HEK293 (cell line): ENCODE data around the gene PACRG.

Experiments used
- CTCF ChIA-PET: fragments of 350-600 bp; formaldehyde crosslinking; extraction: SDS; loops from one replicate; lab custom pipeline; 2021; ENCODE audit warnings: antibody characterized with exemption; lab: Yijun Ruan, JAX
- POLR2A ChIA-PET: fragments of 300-600 bp; formaldehyde crosslinking; extraction: SDS; loops from one replicate; lab custom pipeline; 2020; ENCODE audit warnings: antibody characterized with exemption, inconsistent platforms; lab: Yijun Ruan, JAX
- H3K27ac ChIP-seq: fragments of 200-500 bp; sonication (Bioruptor generic); 2 replicates; pipeline ENCODE4 v1.5.1; 2014; ENCODE audit warnings: low read depth, low read length, control low read depth, inconsistent platforms; ENCODE audit errors: extremely low read depth
- H3K36me3 ChIP-seq, 2 experiments: fragments of 200-500 bp in 1 of 2; sonication (Bioruptor generic) in 1 of 2; 1 replicate in 1 of 2; 2 replicates in 1 of 2; pipeline ENCODE4 v1.5.1; 2014 to 2017; ENCODE audit warnings: inconsistent platforms in 2 of 2, low read length in 2 of 2; ENCODE audit not compliant: control insufficient read depth in 2 of 2, insufficient read depth in 1 of 2
- H3K4me1 ChIP-seq: fragments of 200-500 bp; sonication (Bioruptor generic); 2 replicates; pipeline ENCODE4 v1.5.1; 2014; ENCODE audit warnings: mild to moderate bottlenecking, low read length, inconsistent platforms; ENCODE audit not compliant: control insufficient read depth, insufficient read depth
- H3K4me3 ChIP-seq: 2 replicates; pipeline ENCODE4 v1.5.1; 2011; ENCODE audit warnings: low read depth, mild to moderate bottlenecking, control low read depth, low read length, moderate library complexity
- H3K9me3 ChIP-seq: fragments of 200-500 bp; sonication (Bioruptor generic); 2 replicates; pipeline ENCODE4 v1.5.1; 2014; ENCODE audit warnings: low read depth, low read length, inconsistent platforms; ENCODE audit not compliant: control insufficient read depth, insufficient read depth
- BCL11A ChIP-seq: fragments of 450-650 bp; formaldehyde crosslinking; IDR thresholded peaks from 2 replicates; pipeline ENCODE4 v1.5.1; 2016; ENCODE audit warnings: low read depth, missing biosample characterization, missing genetic modification characterization
- KLF1 ChIP-seq: fragments of 450-650 bp; formaldehyde crosslinking; IDR thresholded peaks from 2 replicates; pipeline ENCODE4 v1.5.1; 2016; ENCODE audit warnings: missing biosample characterization, missing genetic modification characterization
- SCRT1 ChIP-seq: fragments of 450-650 bp; formaldehyde crosslinking; IDR thresholded peaks from 2 replicates; pipeline ENCODE4 v1.5.1; 2016; ENCODE audit warnings: missing biosample characterization, missing genetic modification characterization, borderline replicate concordance
- ZBTB26 ChIP-seq: fragments of 450-650 bp; formaldehyde crosslinking; optimal IDR thresholded peaks from 2 replicates; pipeline ENCODE3; 2016; ENCODE audit warnings: missing biosample characterization, mild to moderate bottlenecking, missing genetic modification characterization
- ZBTB6 ChIP-seq: fragments of 450-650 bp; formaldehyde crosslinking; IDR thresholded peaks from 2 replicates; pipeline ENCODE4 v1.5.1; 2017; ENCODE audit warnings: missing biosample characterization, missing genetic modification characterization
- ZNF114 ChIP-seq: fragments of 450-650 bp; formaldehyde crosslinking; IDR thresholded peaks from 2 replicates; pipeline ENCODE4 v1.5.0; 2017; ENCODE audit warnings: missing biosample characterization, missing genetic modification characterization
- ZNF121 ChIP-seq: fragments of 450-650 bp; formaldehyde crosslinking; IDR thresholded peaks from 2 replicates; pipeline ENCODE4 v1.5.1; 2016; ENCODE audit warnings: missing biosample characterization, missing genetic modification characterization
- ZNF138 ChIP-seq: fragments of 450-650 bp; formaldehyde crosslinking; IDR thresholded peaks from 2 replicates; pipeline ENCODE4 v1.5.1; 2016; ENCODE audit warnings: missing biosample characterization, missing genetic modification characterization, borderline replicate concordance
- ZNF16 ChIP-seq: fragments of 450-650 bp; formaldehyde crosslinking; IDR thresholded peaks from 2 replicates; pipeline ENCODE4 v1.5.1; 2016; ENCODE audit warnings: low read depth, missing biosample characterization, missing genetic modification characterization
- ZNF174 ChIP-seq: fragments of 450-650 bp; formaldehyde crosslinking; IDR thresholded peaks from 2 replicates; pipeline ENCODE4 v1.5.0; 2017; ENCODE audit warnings: missing biosample characterization, mild to moderate bottlenecking, missing genetic modification characterization
- ZNF175 ChIP-seq: fragments of 450-650 bp; formaldehyde crosslinking; IDR thresholded peaks from 2 replicates; pipeline ENCODE4 v1.5.1; 2016; ENCODE audit warnings: missing biosample characterization, missing genetic modification characterization
- ZNF248 ChIP-seq: fragments of 450-650 bp; formaldehyde crosslinking; IDR thresholded peaks from 2 replicates; pipeline ENCODE4 v1.5.1; 2017; ENCODE audit warnings: missing biosample characterization, missing genetic modification characterization
- ZNF26 ChIP-seq: fragments of 450-650 bp; formaldehyde crosslinking; IDR thresholded peaks from 2 replicates; pipeline ENCODE4 v1.5.1; 2016; ENCODE audit warnings: missing biosample characterization, missing genetic modification characterization
- ZNF274 ChIP-seq, 2 experiments: fragments of 200-500 bp in 1 of 2; fragments of 450-650 bp in 1 of 2; sonication (Bioruptor generic) in 1 of 2; formaldehyde crosslinking in 1 of 2; IDR thresholded peaks; 2 replicates each; pipeline versions ENCODE4 v1.5.1 to v1.6.1; 2014 to 2016; ENCODE audit warnings: borderline replicate concordance in 1 of 2, inconsistent platforms in 1 of 2, low read length in 1 of 2, missing biosample characterization in 1 of 2, missing genetic modification characterization in 1 of 2
- ZNF302 ChIP-seq: fragments of 450-650 bp; formaldehyde crosslinking; IDR thresholded peaks from 2 replicates; pipeline ENCODE4 v1.5.1; 2016; ENCODE audit warnings: missing biosample characterization, missing genetic modification characterization, low read depth
- ZNF473 ChIP-seq: fragments of 450-650 bp; formaldehyde crosslinking; IDR thresholded peaks from 2 replicates; pipeline ENCODE4 v1.5.1; 2017; ENCODE audit warnings: missing biosample characterization, missing genetic modification characterization
- ZNF544 ChIP-seq: fragments of 450-650 bp; formaldehyde crosslinking; IDR thresholded peaks from 2 replicates; pipeline ENCODE4 v1.5.0; 2017; ENCODE audit warnings: missing biosample characterization, missing genetic modification characterization
- ZNF558 ChIP-seq: fragments of 450-650 bp; formaldehyde crosslinking; IDR thresholded peaks from 2 replicates; pipeline ENCODE4 v1.5.1; 2016; ENCODE audit warnings: missing biosample characterization, missing genetic modification characterization
- ZNF561 ChIP-seq: fragments of 450-650 bp; IDR thresholded peaks from 2 replicates; pipeline ENCODE4 v1.5.1; 2018; ENCODE audit warnings: missing biosample characterization, missing genetic modification characterization, borderline replicate concordance
- ZNF658 ChIP-seq: fragments of 450-650 bp; formaldehyde crosslinking; IDR thresholded peaks from 2 replicates; pipeline ENCODE4; 2016; ENCODE audit warnings: missing biosample characterization, missing genetic modification characterization
- ZNF660 ChIP-seq: fragments of 450-650 bp; IDR thresholded peaks from 2 replicates; pipeline ENCODE4 v1.5.1; 2018; ENCODE audit warnings: missing biosample characterization, mild to moderate bottlenecking, missing genetic modification characterization
- ZSCAN18 ChIP-seq: fragments of 450-650 bp; formaldehyde crosslinking; IDR thresholded peaks from 2 replicates; pipeline ENCODE4 v1.5.1; 2016; ENCODE audit warnings: missing biosample characterization, missing genetic modification characterization

PACRG gene

GRCh38 chr6:162913206-162913605 is 185.4 kb downstream of the PACRG start (continued):
- TF ChIP-seq ZNF16 (tag by site-specific recombination) (no peak), ZSCAN18 (tag by site-specific recombination) (no peak), ZNF658 (tag by site-specific recombination) (no peak), ZNF561 (tag by site-specific recombination) (no peak)

GRCh38 chr6:162917506-162917905 is 189.7 kb downstream of the PACRG start:
- no peak overlapping the region for H3K27ac ChIP-seq
- no peaks in the 10 kb centered on the region for H3K9me3 ChIP-seq
- H3K4me1 ChIP-seq = no peaks in the 10 kb centered on the region
- ChIA-PET CTCF (interaction anchor here (0.5 to 1.2 kb wide), 3 partner anchors 51 to 628 kb away, joined by 3 to 5 read pairs (median 3); no protein-coding TSS in a partner anchor), POLR2A (no interaction called here)
- TF ChIP-seq ZNF175 (tag by site-specific recombination) (no peak), ZNF558 (tag by site-specific recombination) (no peak), ZNF302 (tag by site-specific recombination) (no peak), ZNF544 (tag by site-specific recombination) (no peak), BCL11A (tag by site-specific recombination) (no peak), ZNF121 (tag by site-specific recombination) (no peak), ZNF248 (no peak), ZNF174 (tag by site-specific recombination) (no peak), ZBTB6 (tag by site-specific recombination) (no peak), ZNF473 (tag by site-specific recombination) (no peak)
- no peaks in the 10 kb centered on the region for H3K36me3 ChIP-seq
- no peak overlapping the region for H3K4me3 ChIP-seq

GRCh38 chr6:162921062-162921461 is 193.3 kb downstream of the PACRG start:
- no peaks in the 10 kb centered on the region for H3K4me1 ChIP-seq
- no peaks in the 10 kb centered on the region for H3K36me3 ChIP-seq
- ChIA-PET CTCF (interaction anchor here (0.6 kb wide), 1 partner anchor 578 kb away, joined by 3 read pairs; no protein-coding TSS in a partner anchor), POLR2A (no interaction called here)
- no peak overlapping the region for H3K27ac ChIP-seq
- H3K4me3 ChIP-seq = no peak overlapping the region
- TF ChIP-seq SCRT1 (tag by site-specific recombination) (no peak), ZNF114 (tag by site-specific recombination) (no peak), ZSCAN18 (tag by site-specific recombination) (no peak), ZBTB26 (tag by site-specific recombination) (no peak), ZNF274 (IDR thresholded peaks at IDR 0.05; ENCODE audit: low read length) (no peak), ZNF274 (tag by site-specific recombination; IDR thresholded peaks at IDR 0.05; ENCODE audit: borderline replicate concordance) (no peak), ZNF26 (no peak), ZNF138 (tag by site-specific recombination) (no peak), KLF1 (tag by site-specific recombination) (no peak), ZNF660 (tag by site-specific recombination) (no peak)
- H3K9me3 ChIP-seq = no peaks in the 10 kb centered on the region
